PC-3 (cell line): ENCODE measurements around the gene OR5B17.

Experiments
- EZH2 ChIP-seq: fragments of 300-600 bp; sonication (generic); IDR thresholded peaks from one replicate; pipeline ENCODE4 v1.6.1; 2017; ENCODE audit warnings: antibody characterized with exemption, mild to moderate bottlenecking, low read length; ENCODE audit not compliant: unreplicated experiment
- EZH2phosphoT487 ChIP-seq: fragments of 300-600 bp; sonication (generic); IDR thresholded peaks from 2 replicates; pipeline ENCODE4 v1.6.1; 2018; ENCODE audit warnings: mild to moderate bottlenecking, antibody characterized with exemption, low read length, borderline replicate concordance
- TF ChIP-seq, protein P1 (sequence below): fragments of 300-600 bp; sonication (generic); conservative IDR thresholded peaks from 2 replicates; pipeline ENCODE4 v1.5.1; 2017; ENCODE audit warnings: antibody characterized with exemption, low read depth, mild to moderate bottlenecking, low read length

DNA sequence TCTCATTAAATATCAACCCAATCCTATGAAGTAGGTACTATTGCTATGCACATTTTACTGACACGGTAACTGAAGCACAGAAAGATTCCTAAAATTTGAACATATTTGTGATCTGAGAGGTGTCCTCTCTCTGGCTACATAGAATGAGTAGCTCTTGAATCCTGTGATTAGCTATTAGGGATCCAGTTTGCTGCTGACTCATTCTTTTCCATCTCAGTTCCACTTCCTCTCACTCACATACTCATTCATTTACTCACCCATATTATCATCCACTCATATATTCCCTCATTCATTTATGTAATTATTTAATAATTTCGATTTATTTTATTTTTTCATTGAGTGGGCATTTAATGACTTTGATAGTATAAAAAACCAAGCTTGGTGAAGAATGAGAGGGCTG, 42.7 kb downstream of the OR5B17 start:
- TF ChIP-seq, protein P1, sequence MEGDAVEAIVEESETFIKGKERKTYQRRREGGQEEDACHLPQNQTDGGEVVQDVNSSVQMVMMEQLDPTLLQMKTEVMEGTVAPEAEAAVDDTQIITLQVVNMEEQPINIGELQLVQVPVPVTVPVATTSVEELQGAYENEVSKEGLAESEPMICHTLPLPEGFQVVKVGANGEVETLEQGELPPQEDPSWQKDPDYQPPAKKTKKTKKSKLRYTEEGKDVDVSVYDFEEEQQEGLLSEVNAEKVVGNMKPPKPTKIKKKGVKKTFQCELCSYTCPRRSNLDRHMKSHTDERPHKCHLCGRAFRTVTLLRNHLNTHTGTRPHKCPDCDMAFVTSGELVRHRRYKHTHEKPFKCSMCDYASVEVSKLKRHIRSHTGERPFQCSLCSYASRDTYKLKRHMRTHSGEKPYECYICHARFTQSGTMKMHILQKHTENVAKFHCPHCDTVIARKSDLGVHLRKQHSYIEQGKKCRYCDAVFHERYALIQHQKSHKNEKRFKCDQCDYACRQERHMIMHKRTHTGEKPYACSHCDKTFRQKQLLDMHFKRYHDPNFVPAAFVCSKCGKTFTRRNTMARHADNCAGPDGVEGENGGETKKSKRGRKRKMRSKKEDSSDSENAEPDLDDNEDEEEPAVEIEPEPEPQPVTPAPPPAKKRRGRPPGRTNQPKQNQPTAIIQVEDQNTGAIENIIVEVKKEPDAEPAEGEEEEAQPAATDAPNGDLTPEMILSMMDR: no peak
- TF ChIP-seq EZH2phosphoT487 (no peak), EZH2 (no peak)
